Measurements from ENCODE around the gene CEACAM21. TPM values are rescaled to one million over a fixed set of nuclear protein-coding genes. Genes with fewer than 3 reads are reported as not detected.

The CEACAM21 gene
- total RNA-seq, 1 experiment from 2014 or later: 0.25 TPM

DNA sequence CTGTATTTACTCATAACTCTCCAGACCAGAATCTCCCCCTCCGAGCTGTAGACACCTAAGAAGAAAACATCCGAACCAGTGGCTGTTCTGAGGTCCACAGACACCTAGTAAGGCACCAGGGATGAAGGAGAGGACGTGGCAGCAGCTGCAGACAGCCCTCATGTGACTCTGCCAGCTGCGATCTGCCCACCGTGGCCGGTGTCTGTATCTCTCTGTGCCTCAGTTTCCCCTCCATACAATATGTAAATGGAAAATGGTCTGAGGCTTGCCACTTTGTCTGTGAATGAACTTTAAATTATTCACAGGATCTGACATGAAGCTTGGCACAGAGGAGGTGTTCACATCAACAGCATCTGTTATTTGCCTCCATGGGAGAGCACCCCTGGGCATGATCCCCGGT is 48.5 kb downstream of the CEACAM21 start:
- DNase-seq (ENCODE audit: low read depth, low spot score) (no peak), ATAC-seq (no peak)
- intact Hi-C loops (cut with micrococcal nuclease): no loop called here
- Histone ChIP-seq H2AFZ (ENCODE audit: low read depth, low read length, poor library complexity, severe bottlenecking) (no peak overlapping the region), H3K27me3 (ENCODE audit: insufficient read depth, low read length) (peaks cover 66% of the 10 kb centered on the region), H3K9ac (ENCODE audit: low read length) (no peak overlapping the region), H3K9me2 (ENCODE audit: insufficient read depth) (no peaks in the 10 kb centered on the region), H3K36me3 (ENCODE audit: control insufficient read depth in 1 of 2, insufficient read depth in 2 of 2, low read length in 2 of 2) (no peaks in the 10 kb centered on the region), H4K20me1 (ENCODE audit: insufficient read depth) (no peaks in the 10 kb centered on the region), H3K4me1 (ENCODE audit: control insufficient read depth in 1 of 2, insufficient read depth in 2 of 2, low read length in 2 of 2) (no peaks in the 10 kb centered on the region), H3K79me2 (ENCODE audit: insufficient read depth, low read length) (no peaks in the 10 kb centered on the region), H3K27ac (ENCODE audit: low read depth, low read length) (no peak overlapping the region), H3K4me2 (ENCODE audit: low read length) (no peak overlapping the region), H3K9me3 (ENCODE audit: control insufficient read depth in 1 of 2, insufficient read depth in 1 of 2, low read depth in 1 of 2, low read length in 2 of 2) (no peaks in the 10 kb centered on the region), H3K4me3 (replicated peaks in 1 of 2; ENCODE audit: low read depth in 1 of 2, low read length in 2 of 2) (no peak overlapping the region)
- ChIA-PET RAD21 (ENCODE audit: low non-redundant PET in 1 of 2, low total read pairs in 2 of 2, uncharacterized antibody in 2 of 2, unreplicated experiment in 2 of 2) (no interaction called here), POLR2A (no interaction called here), CTCF (interaction anchor here (1.1 kb wide), 1 partner anchor 17 kb away, joined by 4 read pairs; no protein-coding TSS in a partner anchor)
- no peak for TF ChIP-seq POLR2AphosphoS5 (IDR thresholded peaks at IDR 0.05; ENCODE audit: low read depth, low read length)
- TF ChIP-seq EZH2phosphoT487 (IDR thresholded peaks at IDR 0.05; ENCODE audit: borderline replicate concordance): no peak
- no TSS peak for BruUV-seq (replicated peaks)

DNA sequence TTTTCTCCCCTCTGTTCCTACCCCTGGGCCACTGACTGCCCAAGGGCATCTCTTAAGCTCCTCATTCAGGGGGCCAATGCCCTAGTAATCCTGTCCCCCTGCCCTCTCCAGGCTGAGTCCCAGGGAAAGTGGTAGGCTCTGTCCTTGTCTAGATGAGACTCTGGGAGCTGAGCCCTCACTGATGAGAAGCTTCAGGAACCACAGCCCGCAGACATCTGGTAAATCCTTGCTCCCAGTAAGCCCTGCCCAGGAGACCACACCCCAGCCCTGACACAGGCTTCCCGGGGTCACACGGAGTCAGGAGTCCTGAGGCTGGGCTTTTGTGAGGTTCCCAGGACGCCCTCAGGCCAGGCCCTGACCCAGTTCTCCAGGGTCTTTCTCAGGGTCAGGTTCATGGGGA is 49.0 kb downstream of the CEACAM21 start:
- ATAC-seq (no peak), DNase-seq (ENCODE audit: low read depth, low spot score) (no peak)
- Histone ChIP-seq H3K4me1 (ENCODE audit: control insufficient read depth in 1 of 2, insufficient read depth in 2 of 2, low read length in 2 of 2) (no peaks in the 10 kb centered on the region), H3K79me2 (ENCODE audit: insufficient read depth, low read length) (no peaks in the 10 kb centered on the region), H3K27ac (ENCODE audit: low read depth, low read length) (no peak overlapping the region), H4K20me1 (ENCODE audit: insufficient read depth) (no peaks in the 10 kb centered on the region), H2AFZ (ENCODE audit: low read depth, low read length, poor library complexity, severe bottlenecking) (no peak overlapping the region), H3K4me2 (ENCODE audit: low read length) (no peak overlapping the region), H3K27me3 (ENCODE audit: insufficient read depth, low read length) (peaks cover 68% of the 10 kb centered on the region), H3K4me3 (replicated peaks in 1 of 2; ENCODE audit: low read depth in 1 of 2, low read length in 2 of 2) (no peak overlapping the region), H3K9me3 (ENCODE audit: control insufficient read depth in 1 of 2, insufficient read depth in 1 of 2, low read depth in 1 of 2, low read length in 2 of 2) (peaks cover 0 to 3% of the 10 kb centered on the region in 2 experiments; a peak in 1 of 4 replicates), H3K36me3 (ENCODE audit: control insufficient read depth in 1 of 2, insufficient read depth in 2 of 2, low read length in 2 of 2) (no peaks in the 10 kb centered on the region), H3K9me2 (ENCODE audit: insufficient read depth) (no peaks in the 10 kb centered on the region), H3K9ac (ENCODE audit: low read length) (no peak overlapping the region)
- no TSS peak for BruUV-seq (replicated peaks)
- ChIA-PET POLR2A (no interaction called here), CTCF (interaction anchor here (1.1 kb wide), 1 partner anchor 17 kb away, joined by 4 read pairs; no protein-coding TSS in a partner anchor), RAD21 (ENCODE audit: low non-redundant PET in 1 of 2, low total read pairs in 2 of 2, uncharacterized antibody in 2 of 2, unreplicated experiment in 2 of 2) (no interaction called here)
- intact Hi-C loops (cut with micrococcal nuclease): no loop called here
- TF ChIP-seq, protein P1, sequence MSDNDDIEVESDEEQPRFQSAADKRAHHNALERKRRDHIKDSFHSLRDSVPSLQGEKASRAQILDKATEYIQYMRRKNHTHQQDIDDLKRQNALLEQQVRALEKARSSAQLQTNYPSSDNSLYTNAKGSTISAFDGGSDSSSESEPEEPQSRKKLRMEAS (IDR thresholded peaks at IDR 0.05): no peak
- TF ChIP-seq JUND (IDR thresholded peaks at IDR 0.05): no peak
- no peak for TF ChIP-seq RAD21 (IDR thresholded peaks at IDR 0.05; ENCODE audit: low read depth)
- no peak for TF ChIP-seq CBX3 (IDR thresholded peaks at IDR 0.05; ENCODE audit: low read depth)
- TF ChIP-seq SP1 (IDR thresholded peaks at IDR 0.05; ENCODE audit: low read depth): no peak
- no peak for TF ChIP-seq REST (IDR thresholded peaks at IDR 0.05; ENCODE audit: low read depth)
- no peak for TF ChIP-seq POLR2AphosphoS5 (IDR thresholded peaks at IDR 0.05; ENCODE audit: low read depth, low read length)
- no peak for TF ChIP-seq CEBPB (IDR thresholded peaks at IDR 0.05; ENCODE audit: low read depth)
- no peak for TF ChIP-seq TCF7L2 (IDR thresholded peaks at IDR 0.05; ENCODE audit: borderline replicate concordance, extremely low read depth, insufficient read depth, insufficient read length)
- no peak for TF ChIP-seq YY1 (IDR thresholded peaks at IDR 0.05; ENCODE audit: extremely low read depth, insufficient replicate concordance, low read depth, low read length)
- TF ChIP-seq FOSL1 (IDR thresholded peaks at IDR 0.05; ENCODE audit: low read depth): no peak
- TF ChIP-seq EZH2 (IDR thresholded peaks at IDR 0.05): no peak
